GM19099 (cell line): ENCODE results near the gene ARHGEF19.

Experiments
- POLR2A ChIP-seq: IDR thresholded peaks from 3 replicates; pipeline ENCODE4 v1.6.1; 2011; ENCODE audit warnings: low read depth; ENCODE audit not compliant: insufficient read length; ENCODE audit errors: extremely low read depth

ARHGEF19 gene

DNA sequence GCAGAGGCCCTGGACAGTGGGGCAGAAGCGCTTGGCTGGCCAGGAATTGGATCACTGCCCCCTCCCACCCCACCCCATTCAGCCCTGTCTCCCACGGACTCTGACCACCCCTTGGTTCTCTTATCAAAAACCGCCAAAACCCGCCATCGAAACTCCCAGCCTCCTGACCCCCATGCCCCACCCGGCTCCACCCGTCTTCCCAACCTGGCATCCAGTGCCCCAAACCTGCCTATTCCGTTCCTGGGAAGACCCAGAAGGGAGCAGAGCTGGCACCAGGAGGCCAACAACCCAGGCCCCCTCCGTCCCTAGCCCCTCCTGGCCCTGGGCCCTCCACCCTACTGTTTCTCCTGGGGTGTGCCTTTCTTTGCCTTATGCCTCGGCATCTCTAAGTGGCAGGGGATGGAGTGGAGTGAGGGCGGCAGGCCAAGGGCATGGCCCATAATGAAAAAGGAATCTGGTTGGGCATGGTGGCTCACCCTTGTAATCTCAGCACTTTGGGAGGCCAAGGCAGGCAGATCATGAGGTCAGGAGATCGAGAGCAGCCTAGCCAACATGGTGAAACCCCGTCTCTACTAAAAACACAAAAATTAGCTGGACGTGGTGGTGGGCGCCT lies 40.1 kb downstream of the ARHGEF19 start:
- TF ChIP-seq POLR2A = no peak

DNA sequence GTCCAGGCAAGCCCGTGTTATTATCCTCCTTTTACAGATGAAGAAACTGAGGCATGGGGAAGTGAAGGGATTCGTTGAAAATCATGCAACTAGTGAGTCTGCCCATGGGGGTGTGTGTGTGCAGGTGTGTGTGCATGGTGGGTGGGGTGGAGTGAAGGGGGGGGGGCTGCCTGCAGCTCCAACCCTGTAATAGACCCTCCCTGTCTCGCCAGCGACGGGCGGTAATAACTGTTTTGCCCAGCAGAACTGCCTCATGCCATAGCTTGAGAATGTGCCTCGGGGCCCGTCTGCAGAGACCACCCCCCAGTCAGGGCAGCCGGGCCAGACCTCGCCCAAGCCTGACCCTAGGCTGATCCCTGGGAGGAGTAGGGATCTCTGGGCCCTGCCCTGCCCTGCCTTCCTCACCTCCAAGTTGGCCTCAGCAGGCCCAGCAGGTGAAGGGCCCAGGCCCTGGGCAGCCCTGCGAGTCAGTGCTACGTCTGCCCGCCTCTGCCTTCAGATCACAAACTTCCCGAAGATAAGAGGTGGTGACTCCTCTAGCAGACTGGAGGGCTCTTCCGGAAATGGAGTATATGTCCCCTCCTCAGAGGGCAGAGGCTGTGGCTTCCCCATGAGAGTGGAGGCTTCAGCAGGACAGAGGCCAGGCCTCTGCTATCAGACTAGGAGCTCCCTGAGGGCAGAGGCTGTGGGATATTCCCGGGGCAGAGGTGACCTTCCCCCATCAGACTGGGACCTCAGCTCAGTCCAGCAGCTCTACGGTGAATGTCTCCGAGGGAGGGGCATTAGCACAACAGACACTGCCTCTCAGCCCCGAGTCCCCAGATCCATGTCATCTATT lies 40.9 kb downstream of the ARHGEF19 start:
- no peak for TF ChIP-seq POLR2A

DNA sequence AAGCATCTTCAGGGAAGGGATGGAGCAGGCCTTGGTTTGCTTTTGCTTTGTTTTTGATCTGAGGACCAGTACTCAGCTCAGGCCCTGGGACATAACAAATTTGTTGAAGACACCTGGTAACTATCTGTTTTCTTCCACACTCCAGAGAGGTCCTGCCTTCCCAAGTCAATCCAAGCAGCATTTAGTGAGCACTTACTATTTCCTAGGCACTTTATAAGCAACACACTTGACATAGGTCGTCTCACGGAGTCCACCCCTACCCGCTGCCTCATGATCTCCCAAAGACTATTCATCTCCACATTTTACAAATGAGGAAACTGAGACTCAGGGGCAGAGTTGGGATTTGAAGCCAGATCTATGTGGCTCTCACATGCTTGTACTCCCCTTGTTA lies 42.2 kb downstream of the ARHGEF19 start:
- no peak for TF ChIP-seq POLR2A

DNA sequence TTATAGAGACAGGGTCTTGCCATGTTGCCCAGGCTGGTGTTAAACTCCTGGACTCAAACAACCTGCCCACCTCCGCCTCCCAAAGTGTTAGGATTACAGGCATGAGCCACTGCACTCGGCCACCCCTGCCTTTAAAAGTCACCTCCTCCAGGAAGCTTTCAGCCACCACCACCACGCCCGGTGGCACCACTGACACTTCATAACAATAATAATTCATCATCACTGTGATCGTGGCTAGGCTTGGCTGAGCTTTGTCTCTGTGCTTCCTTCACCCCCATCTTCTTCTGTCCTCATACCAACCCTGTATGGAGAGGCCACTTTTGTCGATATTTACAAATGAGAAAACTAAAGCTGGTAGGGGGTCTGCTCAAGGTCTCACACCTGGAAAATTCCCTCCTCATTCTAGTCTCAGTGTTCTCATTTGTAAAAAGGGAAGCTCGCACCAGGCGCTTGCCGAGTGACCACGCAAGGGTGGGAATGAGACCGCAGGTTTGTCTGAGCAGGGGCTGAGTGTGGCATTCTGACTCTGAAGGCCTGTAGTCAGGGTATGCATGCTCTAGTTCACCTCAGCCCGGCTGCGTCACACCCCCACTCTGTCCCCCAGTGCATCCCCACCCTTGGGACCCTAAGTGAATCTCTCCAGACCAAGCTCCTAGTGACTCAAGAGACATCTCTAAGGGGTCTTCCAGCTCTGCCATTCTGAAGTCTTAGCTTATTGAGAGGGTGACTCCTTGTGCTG lies 43.7 kb downstream of the ARHGEF19 start:
- TF ChIP-seq POLR2A = no peak

DNA sequence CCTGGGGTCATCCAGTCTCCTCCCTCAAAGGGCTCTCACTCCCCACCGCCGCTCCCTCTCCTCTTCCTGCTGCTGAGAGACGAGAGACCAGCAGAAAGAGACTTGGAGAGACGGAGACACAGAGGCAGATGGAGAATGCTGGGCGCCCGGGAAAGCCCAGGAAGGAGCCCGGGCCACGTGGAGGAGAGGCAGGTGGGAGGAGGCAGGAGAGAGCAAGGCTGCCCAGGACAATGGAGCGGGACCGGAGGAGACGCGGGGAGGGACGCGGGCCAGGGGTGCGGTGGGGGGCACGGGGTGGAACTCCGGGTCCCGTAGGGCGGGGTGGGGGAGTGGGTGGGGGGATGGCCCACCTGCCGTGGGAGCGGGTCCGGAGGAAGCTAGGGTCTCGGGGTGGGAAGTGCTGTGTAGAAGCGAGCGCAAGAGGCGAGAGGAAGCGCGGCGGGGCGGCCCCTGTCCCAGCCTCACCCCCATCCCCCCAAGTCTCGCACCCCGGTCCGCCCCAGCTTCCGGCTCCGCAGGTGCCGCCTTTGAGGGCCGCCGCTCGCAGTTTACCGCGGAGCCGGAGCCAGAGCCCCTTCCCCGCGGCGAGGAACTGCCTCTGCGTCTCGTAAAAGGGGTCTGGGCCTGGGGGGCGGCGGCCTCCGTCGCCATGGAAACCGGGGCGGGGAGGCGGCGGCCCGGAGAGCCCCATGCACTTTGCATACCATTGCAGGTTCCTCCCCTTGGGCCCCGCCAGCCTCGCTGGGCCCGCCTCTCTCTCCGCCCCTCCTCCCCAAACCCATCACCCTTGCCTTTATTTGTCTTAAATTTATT lies 44.9 kb downstream of the ARHGEF19 start:
- TF ChIP-seq POLR2A = no peak

DNA sequence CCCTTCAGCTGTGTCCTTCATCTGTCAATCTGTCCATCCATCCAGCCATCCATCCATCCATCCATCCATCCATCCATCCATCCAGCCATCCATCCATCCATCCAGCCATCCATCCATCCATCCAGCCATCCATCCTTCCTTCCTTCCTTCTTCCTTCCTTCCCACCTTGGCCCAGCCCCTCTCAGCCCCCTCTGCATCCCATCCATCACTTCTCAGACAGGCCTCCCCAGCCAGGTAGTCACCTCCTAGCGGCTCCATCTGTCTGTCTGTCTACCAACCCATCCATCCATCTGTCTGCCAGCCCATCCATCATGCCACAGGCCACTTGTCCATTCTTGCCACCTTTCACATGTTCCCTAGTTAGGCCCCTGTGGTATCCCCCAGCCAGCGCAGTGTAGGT lies 46.3 kb downstream of the ARHGEF19 start:
- TF ChIP-seq POLR2A = no peak

DNA sequence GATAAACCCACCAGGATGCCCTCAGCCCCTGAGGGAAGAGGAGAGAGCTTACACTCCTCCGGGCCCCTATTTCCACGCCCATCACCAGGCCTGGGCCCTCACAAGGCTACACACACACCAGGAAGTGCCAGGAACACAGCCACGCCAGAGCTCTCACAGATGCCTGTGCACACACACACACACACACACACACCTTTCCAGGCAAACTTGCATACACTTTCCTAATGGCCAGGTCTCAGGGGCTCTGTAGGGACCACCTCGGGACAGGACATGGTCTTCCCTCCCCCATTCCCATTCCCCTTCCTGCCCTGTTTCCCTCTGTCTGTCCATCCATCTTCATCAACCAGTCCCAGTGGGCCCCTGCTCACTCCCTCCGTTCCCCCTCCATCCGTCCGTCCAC lies 46.9 kb downstream of the ARHGEF19 start:
- no peak for TF ChIP-seq POLR2A

DNA sequence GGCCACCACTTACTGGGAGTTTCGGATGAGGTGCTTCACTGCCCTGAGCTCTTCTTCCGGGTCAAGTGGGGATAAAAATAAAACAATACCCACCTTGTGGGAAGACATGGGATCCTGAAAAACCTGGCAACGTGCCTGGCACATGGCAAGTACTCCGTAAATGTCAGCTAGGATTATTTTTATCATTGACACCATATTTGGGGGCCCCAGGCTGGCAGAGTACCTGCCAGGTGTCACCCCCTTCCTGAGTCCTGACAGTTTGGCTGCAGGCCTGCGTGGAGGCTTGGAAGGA lies 47.4 kb downstream of the ARHGEF19 start:
- no peak for TF ChIP-seq POLR2A

DNA sequence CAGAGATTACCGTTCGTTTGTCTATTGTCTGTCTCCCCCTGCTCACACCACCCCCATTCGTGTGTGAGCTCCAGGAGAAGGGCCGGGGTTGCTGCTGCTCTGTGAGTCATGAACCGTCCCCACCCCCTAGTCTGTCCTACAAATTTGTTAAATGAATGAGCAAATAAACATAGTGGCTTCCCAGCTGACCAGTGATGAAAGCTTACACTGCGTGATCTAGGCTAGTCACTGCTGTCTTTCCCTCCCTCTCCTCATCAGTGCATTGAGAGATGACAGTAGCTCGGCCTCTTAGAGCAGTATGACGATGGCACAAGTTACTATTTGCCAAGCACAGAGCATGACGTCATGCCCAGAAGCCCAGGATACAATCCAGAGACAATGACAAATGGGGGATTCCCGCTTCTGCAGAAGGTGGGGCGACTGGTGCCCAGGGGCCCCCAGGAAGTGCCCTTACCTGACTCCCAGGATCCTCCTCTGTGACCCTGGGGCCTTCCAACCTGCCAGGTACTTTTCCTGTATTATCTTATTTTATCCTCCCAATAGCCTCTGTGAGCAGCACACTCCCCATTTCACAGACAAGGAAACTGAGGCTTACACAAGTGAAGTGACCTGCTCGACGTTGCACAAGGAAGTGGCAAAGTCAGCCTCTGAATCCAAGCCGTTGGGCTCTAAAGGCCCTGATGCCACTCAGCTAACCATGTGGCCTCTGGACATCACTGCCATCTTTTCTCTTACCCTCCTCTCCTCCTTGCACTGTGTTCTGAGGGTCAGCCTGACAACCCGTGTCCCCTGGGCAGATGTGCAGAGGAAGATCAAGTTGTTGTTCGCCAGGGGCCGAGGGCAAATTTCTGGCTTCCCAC lies 48.0 kb downstream of the ARHGEF19 start:
- no peak for TF ChIP-seq POLR2A

DNA sequence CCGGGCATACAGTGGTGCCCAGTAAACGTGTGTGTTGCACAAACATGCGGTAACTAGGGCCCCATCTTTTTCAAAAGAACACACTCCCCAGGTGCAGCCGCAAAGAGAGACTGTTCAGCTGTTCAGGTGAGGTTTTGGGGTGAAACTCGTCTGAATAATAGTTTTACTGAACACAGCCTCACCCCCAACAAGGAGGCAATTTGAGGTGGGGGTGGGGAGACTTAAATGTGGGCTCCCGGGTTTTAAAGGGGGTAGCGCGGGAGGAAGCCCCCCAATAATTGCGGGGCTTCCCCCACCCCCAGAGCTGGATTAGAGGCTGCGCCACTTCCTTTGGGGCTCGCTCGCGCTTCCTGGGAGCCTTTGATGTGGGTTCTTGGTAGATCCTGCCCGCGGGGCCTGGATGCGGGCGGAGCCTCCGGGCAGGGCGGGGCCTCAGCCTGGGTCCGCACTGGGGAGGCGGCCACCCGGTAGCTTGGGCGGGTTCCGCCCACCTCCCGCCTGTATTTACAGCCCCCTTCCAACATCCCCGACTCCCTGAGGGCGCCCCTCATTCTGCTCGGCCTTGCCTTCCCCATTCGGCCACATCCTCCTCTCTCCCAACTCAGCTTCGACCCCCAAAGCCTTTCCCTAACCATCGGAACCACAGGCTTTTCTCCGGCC lies 50.2 kb downstream of the ARHGEF19 start:
- no peak for TF ChIP-seq POLR2A

DNA sequence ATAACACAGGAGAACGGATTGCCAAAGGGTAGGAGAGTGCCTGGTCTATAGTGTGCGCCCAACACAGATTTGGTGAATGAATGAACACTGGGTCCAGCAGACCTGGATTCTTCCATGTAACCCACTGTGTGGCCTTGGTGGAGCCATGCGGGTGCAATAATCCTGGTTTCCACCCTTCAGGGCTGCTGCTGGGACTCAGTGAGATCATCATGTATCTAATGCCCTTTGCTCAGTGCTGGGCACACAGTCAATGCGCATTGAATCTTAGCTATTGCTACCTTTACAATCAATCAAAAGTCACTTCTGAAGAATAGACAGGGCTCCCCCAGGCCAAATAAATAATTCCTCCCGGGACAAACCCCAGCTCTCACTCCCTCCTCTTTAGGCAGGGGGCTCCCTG lies 50.7 kb downstream of the ARHGEF19 start:
- TF ChIP-seq POLR2A = no peak

DNA sequence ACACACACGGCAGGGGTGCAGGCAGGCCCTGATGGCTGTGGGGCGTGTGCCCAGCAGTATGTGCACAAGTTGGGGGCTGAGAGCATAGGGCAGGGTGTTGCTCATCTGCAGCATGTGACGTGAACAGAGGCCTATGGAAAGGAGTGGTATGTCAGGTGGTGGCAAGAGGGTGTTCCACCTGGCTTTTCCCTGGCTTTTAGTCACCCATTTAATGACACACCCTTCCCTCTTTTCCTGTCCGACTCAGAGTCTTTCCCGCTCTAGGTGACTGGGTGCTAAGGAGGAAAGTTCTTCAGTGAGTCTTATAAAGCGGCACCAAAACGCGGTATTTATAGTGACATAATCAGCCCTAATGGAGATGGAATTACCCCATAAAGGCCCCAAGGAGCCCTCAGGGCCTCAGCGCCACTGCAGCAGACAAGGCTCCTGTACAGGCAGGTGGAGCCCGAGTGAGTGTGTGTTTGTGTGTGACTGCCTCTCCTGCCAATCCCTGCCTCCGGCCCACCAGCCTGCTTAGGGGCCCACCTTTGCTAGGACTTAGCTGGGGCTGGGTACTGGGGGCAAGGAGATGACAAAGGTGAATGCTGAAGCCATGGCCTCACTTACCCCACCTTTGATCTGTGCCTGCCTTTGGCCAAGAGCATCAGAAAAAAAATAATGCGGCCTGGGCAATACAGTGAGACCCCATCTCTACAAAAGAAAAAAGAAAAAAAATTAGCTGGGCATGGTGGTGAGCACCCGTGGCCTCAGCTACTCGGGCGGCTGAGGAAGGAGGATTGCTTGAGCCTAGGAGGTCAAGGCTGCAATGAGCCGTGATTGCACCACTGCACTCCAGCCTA lies 53.2 kb downstream of the ARHGEF19 start:
- TF ChIP-seq POLR2A = no peak

DNA sequence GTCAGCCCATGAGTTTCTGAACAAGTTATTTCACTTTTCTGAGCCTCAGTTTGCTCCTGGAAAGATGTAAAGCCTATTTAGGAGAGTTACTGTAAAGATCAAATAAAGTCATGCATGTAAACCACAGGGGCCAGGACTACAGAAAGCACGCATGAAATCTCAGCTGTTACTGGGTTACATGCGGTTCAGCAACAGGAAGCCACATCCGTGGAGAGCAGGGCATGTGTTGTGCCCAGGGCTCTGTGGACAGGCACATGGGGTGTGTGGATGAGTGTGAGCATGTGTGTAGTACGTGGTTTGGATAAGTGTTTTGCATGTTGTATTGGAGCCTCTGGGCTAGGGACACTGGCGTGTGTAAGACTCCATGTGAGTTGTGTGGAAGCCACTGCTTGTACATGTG lies 54.4 kb downstream of the ARHGEF19 start:
- no peak for TF ChIP-seq POLR2A
